ENCODE results near the gene PLAGL1. TPM values are rescaled to one million over a fixed set of nuclear protein-coding genes. Genes with fewer than 3 reads are reported as not detected.

The PLAGL1 gene
- total RNA-seq, 2 experiments from 2014 or later, result 1.0 to 1.1 TPM

DNA sequence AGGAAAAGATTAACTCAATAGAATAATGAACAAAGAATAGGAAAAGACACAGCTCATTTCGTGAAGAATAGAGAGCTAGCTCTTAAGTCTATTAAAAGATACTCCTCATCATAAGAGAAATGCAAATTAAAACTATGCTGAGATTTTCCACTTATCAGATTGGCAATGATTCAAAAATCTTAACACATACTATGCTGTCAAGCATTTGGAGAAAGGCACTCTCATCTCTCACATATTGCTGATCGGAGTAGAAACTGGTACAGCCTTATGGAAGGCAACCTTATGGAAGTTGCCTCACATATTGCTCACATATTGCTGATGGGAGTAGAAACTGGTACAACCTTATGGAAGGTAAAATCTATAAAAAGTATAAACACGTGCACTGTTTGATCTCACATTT is 21.4 kb upstream of the PLAGL1 start:
- ATAC-seq (ENCODE audit: poor library complexity), result no peak
- POLR2A ChIA-PET, result no interaction called here
- Histone ChIP-seq H3K27me3 (ENCODE audit: control insufficient read depth in 1 of 2, insufficient read depth in 2 of 2, low read length in 2 of 2) (no peaks in the 10 kb centered on the region), H3K27ac (ENCODE audit: low read depth in 1 of 2, low read length in 2 of 2) (no peak overlapping the region), H3K36me3 (ENCODE audit: insufficient read depth, low read length) (no peaks in the 10 kb centered on the region), H3K9me3 (ENCODE audit: control insufficient read depth in 1 of 2, insufficient read depth in 1 of 2, low read length in 2 of 2) (peaks cover 0 to 4% of the 10 kb centered on the region in 2 experiments), H3K4me3 (ENCODE audit: low read length) (no peak overlapping the region), H3K4me1 (ENCODE audit: insufficient read depth, low read length) (no peaks in the 10 kb centered on the region)
- DNase-seq, result no peak
- no peaks in the 10 kb centered on the region for H3K36me3 Mint-ChIP-seq (ENCODE audit: low read depth)
- CTCF ChIA-PET, result no interaction called here
- no peaks in the 10 kb centered on the region for H3K4me1 Mint-ChIP-seq (ENCODE audit: low read depth)
- no peaks in the 10 kb centered on the region for H3K27me3 Mint-ChIP-seq
- H3K9me3 Mint-ChIP-seq, result peaks cover 3% of the 10 kb centered on the region
- H3K27ac Mint-ChIP-seq, result no peak overlapping the region
- intact Hi-C loops (cut with DNase I, micrococcal nuclease), result no loop called here
- TF ChIP-seq CTCF (IDR thresholded peaks at IDR 0.05), result no peak
- H3K4me3 Mint-ChIP-seq, result no peak overlapping the region

DNA sequence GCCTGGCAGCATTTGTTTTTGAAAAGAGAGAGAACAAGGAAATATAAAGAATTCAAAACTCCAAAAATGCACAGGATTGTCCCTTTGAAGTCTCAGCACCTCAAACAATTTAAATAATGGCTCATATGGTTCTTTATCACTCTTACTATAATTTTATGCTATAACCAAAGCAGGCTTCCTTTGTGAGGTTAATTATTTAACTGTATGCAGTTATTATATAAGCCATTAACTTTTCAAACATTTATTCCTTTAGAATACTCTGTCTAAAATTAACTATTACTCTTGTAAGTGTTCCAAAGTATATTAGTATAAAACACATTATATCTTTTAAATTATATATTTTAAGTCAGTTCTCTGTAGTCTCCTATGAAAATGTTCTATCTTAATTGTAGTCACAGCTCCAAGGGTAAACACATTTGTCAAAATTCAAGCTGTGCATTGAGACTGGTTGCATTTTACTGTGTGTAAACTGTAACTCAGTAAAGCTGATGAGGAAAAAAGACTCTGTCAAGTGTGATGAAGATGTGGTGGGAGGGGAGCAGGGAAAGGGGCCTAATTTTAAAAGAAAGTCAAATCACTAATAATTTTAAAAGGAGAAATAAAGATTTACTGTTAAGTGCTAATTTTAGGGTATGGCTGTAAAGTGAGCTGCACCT is 20.0 kb upstream of the PLAGL1 start:
- TF ChIP-seq CTCF (IDR thresholded peaks at IDR 0.05), result no peak
- no peak for ATAC-seq (ENCODE audit: poor library complexity)
- H3K27ac ChIP-seq (ENCODE audit: low read depth in 1 of 2, low read length in 2 of 2), result no peak overlapping the region
- no peak overlapping the region for H3K4me3 Mint-ChIP-seq
- ChIA-PET POLR2A (no interaction called here), CTCF (no interaction called here)
- H3K36me3 Mint-ChIP-seq (ENCODE audit: low read depth), result no peaks in the 10 kb centered on the region
- no peaks in the 10 kb centered on the region for H3K36me3 ChIP-seq (ENCODE audit: insufficient read depth, low read length)
- no peaks in the 10 kb centered on the region for H3K4me1 Mint-ChIP-seq (ENCODE audit: low read depth)
- DNase-seq, result no peak
- no peak overlapping the region for H3K27ac Mint-ChIP-seq
- intact Hi-C loops (cut with DNase I, micrococcal nuclease), result no loop called here
- no peaks in the 10 kb centered on the region for H3K9me3 Mint-ChIP-seq
- H3K9me3 ChIP-seq (ENCODE audit: control insufficient read depth in 1 of 2, insufficient read depth in 1 of 2, low read length in 2 of 2), result no peaks in the 10 kb centered on the region
- H3K4me3 ChIP-seq (ENCODE audit: low read length), result no peak overlapping the region
- H3K27me3 ChIP-seq (ENCODE audit: control insufficient read depth in 1 of 2, insufficient read depth in 2 of 2, low read length in 2 of 2), result no peaks in the 10 kb centered on the region
- H3K4me1 ChIP-seq (ENCODE audit: insufficient read depth, low read length), result no peaks in the 10 kb centered on the region
- no peaks in the 10 kb centered on the region for H3K27me3 Mint-ChIP-seq

DNA sequence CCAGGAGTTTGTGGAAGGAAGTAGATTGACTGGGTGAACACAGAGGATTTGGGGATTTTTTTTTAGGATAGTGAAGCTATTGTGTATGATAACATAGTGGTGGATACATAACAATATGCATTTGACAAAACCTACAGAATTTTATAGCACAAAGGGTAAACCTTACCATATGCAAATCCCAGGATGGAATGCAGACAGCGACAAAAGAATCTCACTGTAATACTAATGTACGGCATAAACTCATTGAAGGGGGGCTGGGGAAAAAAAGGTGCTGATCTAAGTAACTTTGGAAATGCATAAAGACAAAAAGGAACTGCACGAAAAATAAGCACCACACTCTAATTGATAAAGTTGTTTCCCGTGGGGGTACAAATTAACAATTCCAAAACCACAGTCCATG is 15.2 kb upstream of the PLAGL1 start:
- Histone ChIP-seq H3K27ac (ENCODE audit: low read depth in 1 of 2, low read length in 2 of 2) (no peak overlapping the region), H3K9me3 (ENCODE audit: control insufficient read depth in 1 of 2, insufficient read depth in 1 of 2, low read length in 2 of 2) (no peaks in the 10 kb centered on the region), H3K36me3 (ENCODE audit: insufficient read depth, low read length) (no peaks in the 10 kb centered on the region), H3K27me3 (ENCODE audit: control insufficient read depth in 1 of 2, insufficient read depth in 2 of 2, low read length in 2 of 2) (no peaks in the 10 kb centered on the region), H3K4me3 (ENCODE audit: low read length) (no peak overlapping the region), H3K4me1 (ENCODE audit: insufficient read depth, low read length) (no peaks in the 10 kb centered on the region)
- no peak for DNase-seq
- H3K9me3 Mint-ChIP-seq, result no peaks in the 10 kb centered on the region
- no peaks in the 10 kb centered on the region for H3K36me3 Mint-ChIP-seq (ENCODE audit: low read depth)
- ChIA-PET CTCF (interaction anchor here (0.7 to 1.5 kb wide), 2 partner anchors 10 to 83 kb away, joined by 3 to 6 read pairs; no protein-coding TSS in a partner anchor), POLR2A (interaction anchor here (0.6 kb wide), 1 partner anchor 297 kb away, joined by 3 read pairs; no protein-coding TSS in a partner anchor)
- H3K4me3 Mint-ChIP-seq, result no peak overlapping the region
- no peak for ATAC-seq (ENCODE audit: poor library complexity)
- no peaks in the 10 kb centered on the region for H3K4me1 Mint-ChIP-seq (ENCODE audit: low read depth)
- no peaks in the 10 kb centered on the region for H3K27me3 Mint-ChIP-seq
- no peak overlapping the region for H3K27ac Mint-ChIP-seq
- intact Hi-C loops (cut with DNase I, micrococcal nuclease), result no loop called here
- no peak for TF ChIP-seq CTCF (IDR thresholded peaks at IDR 0.05)

Measured in CD4-positive, alpha-beta T cell (primary cell).